ENCODE data around the gene SZT2.

The SZT2 gene

DNA sequence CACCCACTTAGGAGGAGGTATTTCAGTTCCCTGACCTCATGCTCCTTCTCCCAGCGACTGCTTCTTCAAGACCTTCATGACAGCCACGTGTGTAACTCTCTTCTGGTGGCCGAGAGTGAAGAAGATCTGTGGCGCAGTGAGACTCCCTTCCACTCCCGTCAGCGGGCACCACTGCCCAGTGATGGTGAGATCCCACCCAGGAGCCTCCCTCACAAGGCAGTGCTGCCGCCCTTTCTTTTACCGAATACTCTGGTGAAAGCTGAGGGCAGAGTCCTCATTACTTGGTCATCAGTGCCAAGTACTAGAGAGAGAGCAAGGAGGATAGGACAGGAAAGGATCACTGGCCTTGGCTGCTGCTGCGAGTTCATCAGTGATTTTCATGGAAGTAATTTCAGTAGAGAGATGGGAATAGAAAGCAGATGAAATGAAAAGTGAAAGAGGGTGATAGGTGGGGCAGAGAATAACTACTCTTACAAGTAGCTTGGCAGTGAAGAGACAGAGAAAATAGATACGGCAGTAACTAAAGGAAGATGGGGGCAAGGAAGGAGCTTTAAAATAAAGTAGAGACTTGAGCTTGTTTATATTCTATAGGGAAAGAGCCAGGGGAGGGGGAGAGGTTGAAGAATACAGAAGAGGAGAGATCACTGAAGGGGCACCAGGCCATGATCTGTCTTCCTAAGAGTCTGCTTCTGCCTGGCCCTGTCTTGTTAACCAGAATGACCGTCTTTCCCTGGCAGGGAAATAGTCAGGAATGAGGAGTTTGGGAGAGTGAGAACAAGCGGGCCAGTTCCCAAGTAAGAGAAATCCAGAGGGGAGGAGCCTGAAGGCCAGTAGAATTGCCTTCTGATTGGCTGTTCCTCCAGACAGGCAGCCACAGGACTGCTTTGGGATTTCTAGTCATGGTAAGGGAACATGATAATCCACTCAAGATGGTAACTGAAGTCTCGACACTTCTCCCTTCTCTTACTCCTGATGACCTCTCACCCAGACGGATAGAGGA lies 45.7 kb downstream of the SZT2 start:
- H3K27me3 ChIP-seq (ENCODE audit: control insufficient read depth, low read length), result no peaks in the 10 kb centered on the region
- no peak overlapping the region for H3K4me3 ChIP-seq (ENCODE audit: low read length)
- no peak for TF ChIP-seq EZH2phosphoT487 (IDR thresholded peaks at IDR 0.05; ENCODE audit: borderline replicate concordance, low read length)
- TF ChIP-seq, protein P1, sequence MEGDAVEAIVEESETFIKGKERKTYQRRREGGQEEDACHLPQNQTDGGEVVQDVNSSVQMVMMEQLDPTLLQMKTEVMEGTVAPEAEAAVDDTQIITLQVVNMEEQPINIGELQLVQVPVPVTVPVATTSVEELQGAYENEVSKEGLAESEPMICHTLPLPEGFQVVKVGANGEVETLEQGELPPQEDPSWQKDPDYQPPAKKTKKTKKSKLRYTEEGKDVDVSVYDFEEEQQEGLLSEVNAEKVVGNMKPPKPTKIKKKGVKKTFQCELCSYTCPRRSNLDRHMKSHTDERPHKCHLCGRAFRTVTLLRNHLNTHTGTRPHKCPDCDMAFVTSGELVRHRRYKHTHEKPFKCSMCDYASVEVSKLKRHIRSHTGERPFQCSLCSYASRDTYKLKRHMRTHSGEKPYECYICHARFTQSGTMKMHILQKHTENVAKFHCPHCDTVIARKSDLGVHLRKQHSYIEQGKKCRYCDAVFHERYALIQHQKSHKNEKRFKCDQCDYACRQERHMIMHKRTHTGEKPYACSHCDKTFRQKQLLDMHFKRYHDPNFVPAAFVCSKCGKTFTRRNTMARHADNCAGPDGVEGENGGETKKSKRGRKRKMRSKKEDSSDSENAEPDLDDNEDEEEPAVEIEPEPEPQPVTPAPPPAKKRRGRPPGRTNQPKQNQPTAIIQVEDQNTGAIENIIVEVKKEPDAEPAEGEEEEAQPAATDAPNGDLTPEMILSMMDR (IDR thresholded peaks at IDR 0.05; ENCODE audit: low read depth, low read length, poor library complexity, severe bottlenecking), result no peak
- H4K20me1 ChIP-seq (ENCODE audit: control insufficient read depth, insufficient read depth, low read depth, low read length), result no peaks in the 10 kb centered on the region
- H3K36me3 ChIP-seq (ENCODE audit: control insufficient read depth, low read length), result peaks cover 44% of the 10 kb centered on the region
- no peaks in the 10 kb centered on the region for H3K9me2 ChIP-seq (replicated peaks; ENCODE audit: control insufficient read depth, low read length)
- H3K4me2 ChIP-seq (ENCODE audit: low read length), result no peak overlapping the region
- H3F3A ChIP-seq (ENCODE audit: control insufficient read depth, insufficient read depth), result no peaks in the 10 kb centered on the region
- H3K4me1 ChIP-seq (ENCODE audit: control insufficient read depth, low read length), result no peaks in the 10 kb centered on the region
- H3K9me3 ChIP-seq (ENCODE audit: control insufficient read depth, insufficient read depth, low read length), result no peaks in the 10 kb centered on the region
- no peaks in the 10 kb centered on the region for H3K79me2 ChIP-seq (ENCODE audit: control insufficient read depth, low read length)
- no peak overlapping the region for H3K27ac ChIP-seq (ENCODE audit: low read depth, low read length)

DNA sequence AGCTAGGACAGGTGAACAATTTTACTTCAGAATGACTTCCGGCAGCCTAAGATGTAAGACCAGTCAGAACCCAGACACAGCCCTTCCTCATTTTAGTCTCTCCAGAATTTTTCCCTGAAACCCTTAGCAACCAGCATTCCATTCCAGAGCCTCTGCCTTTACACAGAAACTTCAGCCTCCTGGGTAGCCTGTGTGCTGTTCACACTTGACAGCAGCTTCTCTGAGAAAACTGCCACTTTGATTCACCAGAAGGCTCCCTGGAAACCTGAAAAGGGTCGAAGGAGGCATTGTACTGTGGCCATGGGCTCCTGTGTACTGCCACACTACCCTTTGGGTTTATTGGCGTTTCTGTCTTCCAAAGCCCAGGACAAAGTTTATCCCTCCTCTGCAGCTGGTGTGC lies 46.7 kb downstream of the SZT2 start:
- no peaks in the 10 kb centered on the region for H3K4me1 ChIP-seq (ENCODE audit: control insufficient read depth, low read length)
- no peaks in the 10 kb centered on the region for H3F3A ChIP-seq (ENCODE audit: control insufficient read depth, insufficient read depth)
- H4K20me1 ChIP-seq (ENCODE audit: control insufficient read depth, insufficient read depth, low read depth, low read length), result no peaks in the 10 kb centered on the region
- no peaks in the 10 kb centered on the region for H3K9me2 ChIP-seq (replicated peaks; ENCODE audit: control insufficient read depth, low read length)
- H3K27me3 ChIP-seq (ENCODE audit: control insufficient read depth, low read length), result no peaks in the 10 kb centered on the region
- no peak overlapping the region for H3K27ac ChIP-seq (ENCODE audit: low read depth, low read length)
- no peak overlapping the region for H3K4me2 ChIP-seq (ENCODE audit: low read length)
- H3K9me3 ChIP-seq (ENCODE audit: control insufficient read depth, insufficient read depth, low read length), result no peaks in the 10 kb centered on the region
- no peak overlapping the region for H3K4me3 ChIP-seq (ENCODE audit: low read length)
- H3K79me2 ChIP-seq (ENCODE audit: control insufficient read depth, low read length), result no peaks in the 10 kb centered on the region
- TF ChIP-seq EZH2phosphoT487 (IDR thresholded peaks at IDR 0.05; ENCODE audit: borderline replicate concordance, low read length), result no peak
- TF ChIP-seq, protein P1 (IDR thresholded peaks at IDR 0.05; ENCODE audit: low read depth, low read length, poor library complexity, severe bottlenecking), result no peak
- peaks cover 35% of the 10 kb centered on the region for H3K36me3 ChIP-seq (ENCODE audit: control insufficient read depth, low read length)

DNA sequence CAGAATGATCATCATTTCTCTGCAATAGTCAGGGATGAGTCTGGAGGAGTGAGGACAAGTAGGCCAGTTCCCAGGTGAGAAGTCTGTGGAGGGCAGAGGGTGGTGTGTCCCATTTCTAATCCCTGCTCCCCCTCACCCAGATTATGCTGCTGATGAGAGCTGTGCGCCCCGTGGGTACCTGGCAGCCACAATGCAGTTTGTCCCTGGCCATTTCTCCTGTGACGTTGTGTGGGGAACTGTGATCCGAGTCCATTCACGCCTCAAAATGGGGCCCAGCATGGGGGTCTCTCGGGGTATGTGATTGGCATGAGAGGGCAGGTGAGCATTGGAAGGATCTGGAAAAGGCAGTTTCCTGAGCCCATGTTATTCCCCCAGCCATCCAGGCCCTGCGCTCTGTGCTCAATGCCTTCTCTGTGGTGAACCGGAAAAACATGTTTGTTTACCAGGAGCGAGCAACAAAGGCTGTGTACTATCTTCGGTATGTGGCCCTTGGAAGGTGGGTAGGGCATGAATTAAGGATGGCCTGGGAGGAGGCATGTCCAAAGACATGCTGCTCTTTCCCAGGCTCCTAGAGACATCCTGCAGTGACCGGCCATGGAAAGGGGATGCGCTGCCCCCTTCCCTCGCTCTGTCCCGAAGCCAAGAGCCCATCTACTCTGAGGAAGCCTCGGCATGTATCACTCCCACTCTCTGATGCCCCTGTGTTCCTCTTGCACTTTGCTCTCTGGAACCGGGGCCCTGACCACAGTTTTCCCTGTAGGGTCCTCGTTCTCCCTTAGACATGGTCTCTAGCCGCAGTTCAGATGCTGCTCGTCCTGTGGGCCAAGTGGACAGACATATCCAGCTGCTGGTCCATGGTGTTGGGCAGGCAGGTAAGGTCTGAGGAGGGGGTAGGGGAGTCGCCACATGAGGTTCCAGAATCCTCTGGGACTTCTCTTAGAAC lies 47.6 kb downstream of the SZT2 start:
- Histone ChIP-seq H3K36me3 (ENCODE audit: control insufficient read depth, low read length) (peaks cover 28% of the 10 kb centered on the region), H3K9me2 (replicated peaks; ENCODE audit: control insufficient read depth, low read length) (no peaks in the 10 kb centered on the region), H4K20me1 (ENCODE audit: control insufficient read depth, insufficient read depth, low read depth, low read length) (no peaks in the 10 kb centered on the region)

More for the DNA sequence above, 47.6 kb downstream of the SZT2 start:
- H3K79me2 ChIP-seq (ENCODE audit: control insufficient read depth, low read length), result no peaks in the 10 kb centered on the region
- H3K4me2 ChIP-seq (ENCODE audit: low read length), result no peak overlapping the region
- no peaks in the 10 kb centered on the region for H3F3A ChIP-seq (ENCODE audit: control insufficient read depth, insufficient read depth)
- no peaks in the 10 kb centered on the region for H3K27me3 ChIP-seq (ENCODE audit: control insufficient read depth, low read length)
- H3K9me3 ChIP-seq (ENCODE audit: control insufficient read depth, insufficient read depth, low read length), result no peaks in the 10 kb centered on the region
- no peak overlapping the region for H3K4me3 ChIP-seq (ENCODE audit: low read length)
- no peak overlapping the region for H3K27ac ChIP-seq (ENCODE audit: low read depth, low read length)
- H3K4me1 ChIP-seq (ENCODE audit: control insufficient read depth, low read length), result no peaks in the 10 kb centered on the region
- TF ChIP-seq, protein P1 (IDR thresholded peaks at IDR 0.05; ENCODE audit: low read depth, low read length, poor library complexity, severe bottlenecking), result no peak
- TF ChIP-seq EZH2phosphoT487 (IDR thresholded peaks at IDR 0.05; ENCODE audit: borderline replicate concordance, low read length), result no peak

Measured in DOHH2 (cell line).